ENCODE results near the gene CALML5.

CALML5 gene

GRCh38 chr10:5470062-5470751 lies 29.2 kb downstream of the CALML5 start:
- no peak for TF ChIP-seq CTCF (IDR thresholded peaks at IDR 0.05; ENCODE audit: insufficient read depth, low read length)
- TF ChIP-seq POLR2AphosphoS5 (IDR thresholded peaks at IDR 0.05; ENCODE audit: low read depth) = no peak
- TF ChIP-seq SPI1 (IDR thresholded peaks at IDR 0.05; ENCODE audit: borderline replicate concordance, low read depth) = no peak
- TF ChIP-seq REST (IDR thresholded peaks at IDR 0.05; ENCODE audit: insufficient replicate concordance, low read depth) = no peak
- TF ChIP-seq GABPA (IDR thresholded peaks at IDR 0.05; ENCODE audit: low read depth) = no peak
- H3K27ac ChIP-seq (replicated peaks) = no peak overlapping the region
- H3K27me3 ChIP-seq (ENCODE audit: insufficient read depth, poor library complexity, severe bottlenecking) = no peaks in the 10 kb centered on the region
- no peak overlapping the region for H3K4me3 ChIP-seq (replicated peaks; ENCODE audit: insufficient read depth, low read length)
- no peak for DNase-seq (ENCODE audit: low read depth in 1 of 2, low spot score in 1 of 2)

GRCh38 chr10:5469353-5470061 lies 29.9 kb downstream of the CALML5 start:
- no peak for TF ChIP-seq GABPA (IDR thresholded peaks at IDR 0.05; ENCODE audit: low read depth)
- TF ChIP-seq SPI1 (IDR thresholded peaks at IDR 0.05; ENCODE audit: borderline replicate concordance, low read depth) = no peak
- no peak for TF ChIP-seq REST (IDR thresholded peaks at IDR 0.05; ENCODE audit: insufficient replicate concordance, low read depth)
- TF ChIP-seq CTCF (IDR thresholded peaks at IDR 0.05; ENCODE audit: insufficient read depth, low read length) = no peak
- TF ChIP-seq POLR2AphosphoS5 (IDR thresholded peaks at IDR 0.05; ENCODE audit: low read depth) = no peak
- no peak overlapping the region for H3K4me3 ChIP-seq (replicated peaks; ENCODE audit: insufficient read depth, low read length)
- DNase-seq (ENCODE audit: low read depth in 1 of 2, low spot score in 1 of 2) = no peak
- no peaks in the 10 kb centered on the region for H3K27me3 ChIP-seq (ENCODE audit: insufficient read depth, poor library complexity, severe bottlenecking)
- no peak overlapping the region for H3K27ac ChIP-seq (replicated peaks)

GRCh38 chr10:5468262-5469106 lies 30.9 kb downstream of the CALML5 start:
- Histone ChIP-seq H3K27ac (replicated peaks) (no peak overlapping the region), H3K27me3 (ENCODE audit: insufficient read depth, poor library complexity, severe bottlenecking) (no peaks in the 10 kb centered on the region), H3K4me3 (replicated peaks; ENCODE audit: insufficient read depth, low read length) (no peak overlapping the region)
- no peak for DNase-seq (ENCODE audit: low read depth in 1 of 2, low spot score in 1 of 2)
- TF ChIP-seq REST (IDR thresholded peaks at IDR 0.05; ENCODE audit: insufficient replicate concordance, low read depth) = no peak
- TF ChIP-seq POLR2AphosphoS5 (IDR thresholded peaks at IDR 0.05; ENCODE audit: low read depth) = no peak
- no peak for TF ChIP-seq CTCF (IDR thresholded peaks at IDR 0.05; ENCODE audit: insufficient read depth, low read length)
- TF ChIP-seq SPI1 (IDR thresholded peaks at IDR 0.05; ENCODE audit: borderline replicate concordance, low read depth) = no peak
- no peak for TF ChIP-seq GABPA (IDR thresholded peaks at IDR 0.05; ENCODE audit: low read depth)
